ENCODE measurements around the gene TMEM255B. TPM values are rescaled to one million over a fixed set of nuclear protein-coding genes. Genes with fewer than 3 reads are reported as not detected.

Gene TMEM255B
- total RNA-seq, 1 experiment from 2014 or later = 4.7 TPM

- TF ChIP-seq SMAD3 (CRISPR knock-in tag; IDR thresholded peaks at IDR 0.05; ENCODE audit: borderline replicate concordance) (no peak), ZBTB21 (CRISPR knock-in tag; IDR thresholded peaks at IDR 0.05; ENCODE audit: borderline replicate concordance) (no peak)
Measured at GRCh38 chr13:113848020-113848419, 89.0 kb downstream of the TMEM255B start (continued).

- CTCF ChIA-PET = interaction anchor here (0.6 kb wide), 1 partner anchor 376 kb away, joined by 3 read pairs; no protein-coding TSS in a partner anchor
- Mint-ChIP-seq H3K27me3 (ENCODE audit: low read depth) (no peaks in the 10 kb centered on the region), H3K27ac (peak overlapping the region; percentile 23; the same call in 1 of the 2 replicates), H3K9me3 (no peaks in the 10 kb centered on the region), H3K4me3 (no peak overlapping the region), H3K4me1 (peaks cover 7% of the 10 kb centered on the region), H3K36me3 (no peaks in the 10 kb centered on the region; the same call in 1 of the 2 replicates)
- POLR2A ChIA-PET = no interaction called here
- ATAC-seq = peak; percentile 79
- TF ChIP-seq NR2C2 (CRISPR knock-in tag; IDR thresholded peaks at IDR 0.05) = no peak
- no peak for TF ChIP-seq ZNF219 (CRISPR knock-in tag; IDR thresholded peaks at IDR 0.05; ENCODE audit: borderline replicate concordance)
- no peak for TF ChIP-seq USF2 (CRISPR knock-in tag; IDR thresholded peaks at IDR 0.05)
- no peak for TF ChIP-seq SMAD4 (CRISPR knock-in tag; IDR thresholded peaks at IDR 0.05)
- no peak for TF ChIP-seq RORB (CRISPR knock-in tag; IDR thresholded peaks at IDR 0.05)
- TF ChIP-seq NR1H2 (CRISPR knock-in tag; IDR thresholded peaks at IDR 0.05) = no peak
- TF ChIP-seq AFF4 (CRISPR knock-in tag; IDR thresholded peaks at IDR 0.05; ENCODE audit: borderline replicate concordance) = no peak
- no peak for TF ChIP-seq SOX15 (CRISPR knock-in tag; IDR thresholded peaks at IDR 0.05)
- TF ChIP-seq PRRX2 (CRISPR knock-in tag; IDR thresholded peaks at IDR 0.05) = no peak
- TF ChIP-seq ZNF396 (CRISPR knock-in tag; IDR thresholded peaks at IDR 0.05; ENCODE audit: borderline replicate concordance) = no peak
- no peak for TF ChIP-seq ZNF263 (CRISPR knock-in tag; IDR thresholded peaks at IDR 0.05; ENCODE audit: low read depth)
- TF ChIP-seq ZNF671 (CRISPR knock-in tag; IDR thresholded peaks at IDR 0.05) = no peak
- TF ChIP-seq, protein P1, sequence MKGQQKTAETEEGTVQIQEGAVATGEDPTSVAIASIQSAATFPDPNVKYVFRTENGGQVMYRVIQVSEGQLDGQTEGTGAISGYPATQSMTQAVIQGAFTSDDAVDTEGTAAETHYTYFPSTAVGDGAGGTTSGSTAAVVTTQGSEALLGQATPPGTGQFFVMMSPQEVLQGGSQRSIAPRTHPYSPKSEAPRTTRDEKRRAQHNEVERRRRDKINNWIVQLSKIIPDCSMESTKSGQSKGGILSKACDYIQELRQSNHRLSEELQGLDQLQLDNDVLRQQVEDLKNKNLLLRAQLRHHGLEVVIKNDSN (CRISPR knock-in tag; IDR thresholded peaks at IDR 0.05) = no peak
- no peak for TF ChIP-seq MYBL2 (CRISPR knock-in tag; IDR thresholded peaks at IDR 0.05)
- TF ChIP-seq ZMAT4 (CRISPR knock-in tag; IDR thresholded peaks at IDR 0.05) = no peak
- TF ChIP-seq OVOL2 (CRISPR knock-in tag; IDR thresholded peaks at IDR 0.05; ENCODE audit: borderline replicate concordance) = no peak
- TF ChIP-seq CBFB (CRISPR knock-in tag; IDR thresholded peaks at IDR 0.05; ENCODE audit: low read depth) = no peak
- DNase-seq (ENCODE audit: low spot score) = no peak
Measured at GRCh38 chr13:113848431-113849260, 89.6 kb downstream of the TMEM255B start.
